Measurements from ENCODE around the gene CBR4.
A peak's percentile ranks its signal among the peaks of the same experiment; 100 is the strongest.

The CBR4 gene

DNA sequence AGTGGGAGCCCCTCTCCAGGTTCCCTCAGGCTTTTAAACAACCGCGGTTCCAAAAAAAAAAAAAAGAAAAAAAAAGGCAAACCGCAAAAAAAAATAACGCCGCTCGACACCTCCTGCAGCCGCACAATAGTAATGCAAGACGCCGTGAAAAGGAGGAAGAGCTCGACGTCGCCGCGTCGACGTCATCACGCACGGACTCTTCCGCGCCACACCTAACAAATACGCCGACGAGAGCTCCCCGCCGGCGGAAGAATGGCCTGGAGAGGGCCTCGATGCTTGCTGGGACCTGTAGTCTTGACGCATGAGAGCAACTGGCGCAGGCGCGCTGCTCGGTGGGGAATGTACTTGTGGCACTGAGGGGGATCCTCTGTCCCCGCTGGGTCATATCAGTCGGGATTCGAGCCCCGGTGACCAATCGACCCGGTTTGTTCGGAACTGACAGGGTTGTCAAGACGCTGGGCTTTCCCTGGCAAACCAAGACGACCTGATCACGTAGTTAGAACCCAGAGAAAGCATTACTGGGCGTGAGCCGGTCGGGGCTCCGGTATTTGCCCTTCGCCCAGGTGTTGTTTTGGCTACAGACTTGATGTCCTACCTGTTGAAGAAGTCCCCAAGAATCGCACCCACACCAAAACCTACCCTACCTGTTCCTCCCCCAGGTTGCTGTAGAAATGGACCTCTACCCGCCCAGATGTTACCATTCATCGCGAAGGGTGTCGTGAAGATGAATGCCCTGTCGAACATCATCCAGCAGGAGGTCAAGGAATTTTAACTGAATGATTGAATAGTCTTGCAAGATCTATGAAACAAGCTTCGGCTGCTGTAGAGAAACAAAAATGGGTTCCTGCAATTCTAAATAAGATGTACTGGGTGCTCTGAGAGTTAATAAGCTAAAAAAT, at the start of gene CBR4:
TSS of gene CBR4 (minus strand) at position 131 of the 899 bp plus-strand sequence. CDS start 166 bp downstream, outside the sequence.
- H3K4me1 ChIP-seq (ENCODE audit: control insufficient read depth, insufficient read depth, low read length), result no peaks in the 10 kb centered on the region
- no peaks in the 10 kb centered on the region for H3K9me3 ChIP-seq (ENCODE audit: control insufficient read depth, insufficient read depth, low read length)
- peak; percentile 97 for DNase-seq (ENCODE audit: low read depth, low spot score)
- H3K36me3 ChIP-seq (ENCODE audit: control insufficient read depth, insufficient read depth, low read length), result no peaks in the 10 kb centered on the region
- no CpG with 5 or more reads among the region's 54 CpGs for WGBS (ENCODE audit: insufficient coverage, insufficient read length)
- no peaks in the 10 kb centered on the region for H3K27me3 ChIP-seq (ENCODE audit: control insufficient read depth, insufficient read depth, low read length)
- H3K4me3 ChIP-seq (ENCODE audit: low read length), result peak within 1 kb of the TSS; percentile 78; the same call in 1 of the 2 replicates
- no peak within 1 kb of the TSS for H3K27ac ChIP-seq (ENCODE audit: low read length)

GRCh38 chr4:169059306-169060211, 49.5 kb upstream of the CBR4 start:
- Histone ChIP-seq H3K4me3 (ENCODE audit: low read length) (no peak overlapping the region), H3K36me3 (ENCODE audit: control insufficient read depth, insufficient read depth, low read length) (no peaks in the 10 kb centered on the region), H3K27ac (ENCODE audit: low read length) (no peak overlapping the region), H3K27me3 (ENCODE audit: control insufficient read depth, insufficient read depth, low read length) (no peaks in the 10 kb centered on the region; the same call in 1 of the 2 replicates), H3K4me1 (ENCODE audit: control insufficient read depth, insufficient read depth, low read length) (no peaks in the 10 kb centered on the region), H3K9me3 (ENCODE audit: control insufficient read depth, insufficient read depth, low read length) (no peaks in the 10 kb centered on the region)
- no peak for DNase-seq (ENCODE audit: low read depth, low spot score)
- no CpG with 5 or more reads among the region's 22 CpGs for WGBS (ENCODE audit: insufficient coverage, insufficient read length)

- no peaks in the 10 kb centered on the region for H3K4me1 ChIP-seq (ENCODE audit: control insufficient read depth, insufficient read depth, low read length)
- no CpG with 5 or more reads among the region's 7 CpGs for WGBS (ENCODE audit: insufficient coverage, insufficient read length)
- H3K27ac ChIP-seq (ENCODE audit: low read length), result no peak overlapping the region
- H3K36me3 ChIP-seq (ENCODE audit: control insufficient read depth, insufficient read depth, low read length), result no peaks in the 10 kb centered on the region
- no peaks in the 10 kb centered on the region for H3K9me3 ChIP-seq (ENCODE audit: control insufficient read depth, insufficient read depth, low read length)
- no peaks in the 10 kb centered on the region; the same call in 1 of the 2 replicates for H3K27me3 ChIP-seq (ENCODE audit: control insufficient read depth, insufficient read depth, low read length)
- no peak for DNase-seq (ENCODE audit: low read depth, low spot score)
- H3K4me3 ChIP-seq (ENCODE audit: low read length), result no peak overlapping the region
Measured at GRCh38 chr4:169058312-169058711, 48.3 kb upstream of the CBR4 start.

- Histone ChIP-seq H3K36me3 (ENCODE audit: control insufficient read depth, insufficient read depth, low read length) (no peaks in the 10 kb centered on the region), H3K9me3 (ENCODE audit: control insufficient read depth, insufficient read depth, low read length) (no peaks in the 10 kb centered on the region), H3K4me1 (ENCODE audit: control insufficient read depth, insufficient read depth, low read length) (no peaks in the 10 kb centered on the region), H3K27me3 (ENCODE audit: control insufficient read depth, insufficient read depth, low read length) (no peaks in the 10 kb centered on the region; the same call in 1 of the 2 replicates), H3K4me3 (ENCODE audit: low read length) (no peak overlapping the region), H3K27ac (ENCODE audit: low read length) (no peak overlapping the region)
- no peak for DNase-seq (ENCODE audit: low read depth, low spot score)
- no CpG with 5 or more reads among the region's 6 CpGs for WGBS (ENCODE audit: insufficient coverage, insufficient read length)
Measured at GRCh38 chr4:169054879-169055278, 44.8 kb upstream of the CBR4 start.

DNA sequence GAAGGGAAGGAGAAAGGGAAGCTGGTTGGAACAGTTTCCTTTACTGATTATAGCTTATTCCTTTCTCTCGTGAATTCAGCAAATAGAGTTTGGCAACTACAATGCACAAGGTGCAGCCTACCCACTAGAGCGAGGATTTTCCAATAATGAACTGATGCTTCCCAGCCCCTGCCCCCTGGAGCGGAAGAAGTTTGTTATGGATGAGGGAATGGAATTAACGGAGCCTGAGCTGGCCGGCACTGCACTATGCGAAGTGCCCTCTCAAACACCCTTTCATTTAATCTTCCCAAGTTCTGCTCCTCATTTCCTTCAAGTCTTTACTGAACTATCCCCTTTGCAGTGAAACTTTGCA, 42.5 kb upstream of the CBR4 start:
- Histone ChIP-seq H3K27me3 (ENCODE audit: control insufficient read depth, insufficient read depth, low read length) (no peaks in the 10 kb centered on the region), H3K27ac (ENCODE audit: low read length) (no peak overlapping the region), H3K36me3 (ENCODE audit: control insufficient read depth, insufficient read depth, low read length) (no peaks in the 10 kb centered on the region), H3K4me1 (ENCODE audit: control insufficient read depth, insufficient read depth, low read length) (no peaks in the 10 kb centered on the region), H3K9me3 (ENCODE audit: control insufficient read depth, insufficient read depth, low read length) (no peaks in the 10 kb centered on the region), H3K4me3 (ENCODE audit: low read length) (no peak overlapping the region)
- WGBS (ENCODE audit: insufficient coverage, insufficient read length), result no CpG with 5 or more reads among the region's 6 CpGs
- DNase-seq (ENCODE audit: low read depth, low spot score), result no peak

DNA sequence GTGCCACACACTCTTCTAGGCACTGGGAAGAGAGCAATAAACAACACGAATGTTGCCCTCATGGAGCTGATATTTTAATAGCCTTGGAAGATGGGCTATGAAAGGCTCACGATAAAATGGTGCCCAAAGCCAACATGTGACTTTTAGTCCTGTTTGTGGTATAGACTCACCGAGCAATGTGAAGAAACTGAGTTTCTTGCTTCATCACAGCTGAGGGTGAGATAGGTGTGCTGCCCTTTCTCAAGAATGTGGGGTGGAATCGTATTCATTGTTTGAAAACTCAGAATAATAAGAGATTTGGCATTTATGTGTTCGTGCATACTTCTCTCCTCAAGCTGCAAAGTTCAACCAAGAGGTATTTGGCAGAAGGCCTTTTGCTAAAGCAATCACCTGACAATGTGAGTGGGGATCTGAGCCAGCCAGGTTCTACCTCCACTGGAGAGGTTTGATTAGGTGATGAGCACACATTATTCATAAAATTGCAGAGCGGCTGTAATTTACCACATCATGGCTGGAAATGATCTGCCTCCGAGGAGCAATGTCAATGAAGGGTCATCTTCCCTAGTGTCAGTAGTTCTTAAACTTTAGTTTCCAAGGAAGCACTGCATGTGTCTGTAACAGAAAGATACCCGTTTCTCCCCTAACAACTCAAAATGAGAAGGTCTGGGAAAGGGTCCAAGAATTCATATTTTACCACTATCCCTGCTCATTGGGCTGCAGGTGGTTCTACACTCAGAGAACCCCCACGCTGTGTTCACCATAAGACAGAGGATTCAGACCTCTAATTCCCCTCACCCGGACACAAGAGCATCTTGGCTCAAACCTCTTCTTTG, 41.9 kb upstream of the CBR4 start:
- H3K4me3 ChIP-seq (ENCODE audit: low read length), result no peak overlapping the region
- no peaks in the 10 kb centered on the region for H3K4me1 ChIP-seq (ENCODE audit: control insufficient read depth, insufficient read depth, low read length)
- H3K36me3 ChIP-seq (ENCODE audit: control insufficient read depth, insufficient read depth, low read length), result no peaks in the 10 kb centered on the region
- H3K27me3 ChIP-seq (ENCODE audit: control insufficient read depth, insufficient read depth, low read length), result no peaks in the 10 kb centered on the region
- H3K27ac ChIP-seq (ENCODE audit: low read length), result no peak overlapping the region
- DNase-seq (ENCODE audit: low read depth, low spot score), result no peak
- H3K9me3 ChIP-seq (ENCODE audit: control insufficient read depth, insufficient read depth, low read length), result no peaks in the 10 kb centered on the region
- WGBS (ENCODE audit: insufficient coverage, insufficient read length), result no CpG with 5 or more reads among the region's 10 CpGs

- no peaks in the 10 kb centered on the region for H3K36me3 ChIP-seq (ENCODE audit: control insufficient read depth, insufficient read depth, low read length)
- H3K4me3 ChIP-seq (ENCODE audit: low read length), result no peak overlapping the region
- H3K27ac ChIP-seq (ENCODE audit: low read length), result no peak overlapping the region
- DNase-seq (ENCODE audit: low read depth, low spot score), result no peak
- H3K27me3 ChIP-seq (ENCODE audit: control insufficient read depth, insufficient read depth, low read length), result no peaks in the 10 kb centered on the region
- WGBS (ENCODE audit: insufficient coverage, insufficient read length), result no CpG with 5 or more reads among the region's 9 CpGs
- H3K4me1 ChIP-seq (ENCODE audit: control insufficient read depth, insufficient read depth, low read length), result no peaks in the 10 kb centered on the region
- no peaks in the 10 kb centered on the region for H3K9me3 ChIP-seq (ENCODE audit: control insufficient read depth, insufficient read depth, low read length)
Measured at GRCh38 chr4:169050881-169051760, 41.1 kb upstream of the CBR4 start.

GRCh38 chr4:169050284-169050683, 40.2 kb upstream of the CBR4 start:
- H3K27me3 ChIP-seq (ENCODE audit: control insufficient read depth, insufficient read depth, low read length), result no peaks in the 10 kb centered on the region
- H3K4me1 ChIP-seq (ENCODE audit: control insufficient read depth, insufficient read depth, low read length), result no peaks in the 10 kb centered on the region
- no peak for DNase-seq (ENCODE audit: low read depth, low spot score)
- H3K4me3 ChIP-seq (ENCODE audit: low read length), result no peak overlapping the region
- WGBS (ENCODE audit: insufficient coverage, insufficient read length), result no CpG with 5 or more reads among the region's 7 CpGs
- no peaks in the 10 kb centered on the region for H3K9me3 ChIP-seq (ENCODE audit: control insufficient read depth, insufficient read depth, low read length)
- H3K36me3 ChIP-seq (ENCODE audit: control insufficient read depth, insufficient read depth, low read length), result no peaks in the 10 kb centered on the region
- H3K27ac ChIP-seq (ENCODE audit: low read length), result no peak overlapping the region

DNA sequence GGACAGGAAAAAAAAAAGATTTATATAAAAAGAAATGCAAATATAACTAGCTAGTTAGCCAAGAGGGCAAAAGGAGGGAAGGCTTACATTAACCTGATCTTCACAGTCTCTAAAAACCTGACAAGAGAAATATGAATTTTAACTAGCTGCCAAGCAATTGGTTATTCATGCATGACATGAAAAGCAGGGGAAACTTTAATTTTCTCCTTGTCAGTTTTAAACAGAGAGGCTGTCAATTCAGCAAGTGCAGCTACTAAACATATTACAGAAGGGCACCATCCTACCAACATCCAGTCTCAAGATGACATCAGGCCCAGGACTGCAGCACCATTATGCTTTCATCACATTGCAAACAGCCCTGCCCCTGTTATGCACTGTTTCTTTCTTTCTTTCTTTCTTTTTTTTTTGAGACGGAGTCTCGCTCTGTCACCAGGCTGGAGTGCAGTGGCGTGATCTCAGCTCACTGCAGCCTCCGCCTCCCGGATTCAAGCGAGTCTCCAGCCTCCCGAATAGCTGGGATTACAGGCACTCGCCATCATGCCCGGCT, 38.9 kb upstream of the CBR4 start:
- Histone ChIP-seq H3K9me3 (ENCODE audit: control insufficient read depth, insufficient read depth, low read length) (no peaks in the 10 kb centered on the region), H3K4me1 (ENCODE audit: control insufficient read depth, insufficient read depth, low read length) (no peaks in the 10 kb centered on the region), H3K36me3 (ENCODE audit: control insufficient read depth, insufficient read depth, low read length) (no peaks in the 10 kb centered on the region), H3K27ac (ENCODE audit: low read length) (no peak overlapping the region), H3K4me3 (ENCODE audit: low read length) (no peak overlapping the region), H3K27me3 (ENCODE audit: control insufficient read depth, insufficient read depth, low read length) (no peaks in the 10 kb centered on the region)
- DNase-seq (ENCODE audit: low read depth, low spot score), result no peak
- WGBS (ENCODE audit: insufficient coverage, insufficient read length), result no CpG with 5 or more reads among the region's 9 CpGs
